ENCODE measurements around the gene OR5M10.

DNA sequence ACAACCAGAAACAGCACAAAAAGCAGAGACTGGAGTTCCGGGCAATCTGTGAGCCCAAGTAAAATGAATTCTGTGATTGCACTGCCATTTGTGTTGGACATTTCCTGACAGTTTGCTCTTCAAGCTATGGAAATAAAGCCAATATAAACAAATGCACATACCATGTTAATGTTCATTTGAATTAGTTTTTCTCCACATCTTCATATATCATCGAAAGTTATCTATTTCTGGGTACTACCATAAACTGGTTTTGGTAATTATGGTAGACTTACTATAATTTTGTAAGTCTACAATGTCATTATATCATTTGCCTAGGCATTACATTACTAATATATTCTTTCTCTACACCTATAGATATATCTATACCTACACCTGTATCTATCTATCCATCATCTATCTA is 34.4 kb downstream of the OR5M10 start, which contains the start of gene OR5M11:
- TF ChIP-seq EZH2 (IDR thresholded peaks at IDR 0.05) (no peak), POLR2AphosphoS5 (IDR thresholded peaks at IDR 0.05; ENCODE audit: borderline replicate concordance, low read depth, low read length) (no peak), FOXP2 (optimal IDR thresholded peaks at IDR 0.05; ENCODE audit: control extremely low read depth, extremely low read length, insufficient read depth) (no peak)
